Smooth muscle cell (in vitro differentiated cells): Measurements from ENCODE around the gene SYCN. TPM values are rescaled to one million over a fixed set of nuclear protein-coding genes. Genes with fewer than 3 reads are reported as not detected.

Experiments
- DNase-seq: peaks from one replicate; lab custom pipeline; 2025; ENCODE audit not compliant: unreplicated experiment; lab: John Stamatoyannopoulos, UW
- H2AFZ ChIP-seq: fragments of 200-600 bp; sonication (generic); 2 replicates; pipeline ENCODE4 v1.6.0; 2016; ENCODE audit warnings: antibody characterized with exemption, low read depth, mild to moderate bottlenecking
- H3F3A ChIP-seq: fragments of 200-600 bp; sonication (generic); 2 replicates; pipeline ENCODE4 v1.6.0; 2017; ENCODE audit warnings: antibody characterized with exemption, low read depth
- H3K27ac ChIP-seq: fragments of 200-600 bp; sonication (generic); 2 replicates; pipeline ENCODE4 v1.5.1; 2016; ENCODE audit warnings: low read depth, mild to moderate bottlenecking
- H3K27me3 ChIP-seq: fragments of 200-600 bp; sonication (generic); 2 replicates; pipeline ENCODE4 v1.6.1; 2016; ENCODE audit warnings: low read depth, mild to moderate bottlenecking
- H3K36me3 ChIP-seq: fragments of 200-600 bp; sonication (generic); 2 replicates; pipeline ENCODE4 v1.5.1; 2016; ENCODE audit warnings: low read depth
- H3K4me1 ChIP-seq: fragments of 200-600 bp; sonication (generic); 2 replicates; pipeline ENCODE4 v1.5.1; 2016; ENCODE audit warnings: low read depth
- H3K4me2 ChIP-seq: fragments of 200-600 bp; sonication (generic); 2 replicates; pipeline ENCODE4 v1.6.0; 2016; ENCODE audit warnings: mild to moderate bottlenecking
- H3K4me3 ChIP-seq: fragments of 200-600 bp; sonication (generic); 2 replicates; pipeline ENCODE4 v1.5.1; 2016; ENCODE audit warnings: mild to moderate bottlenecking
- H3K79me2 ChIP-seq: fragments of 200-600 bp; sonication (generic); 2 replicates; pipeline ENCODE4 v1.6.0; 2016; ENCODE audit warnings: low read depth, mild to moderate bottlenecking
- H3K9ac ChIP-seq: fragments of 200-600 bp; sonication (generic); 2 replicates; pipeline ENCODE4 v1.6.0; 2016; ENCODE audit warnings: low read depth
- H3K9me3 ChIP-seq: fragments of 200-600 bp; sonication (generic); replicated peaks from 2 replicates; pipeline ENCODE4 v1.5.1; 2016; ENCODE audit warnings: low read depth
- H4K20me1 ChIP-seq: fragments of 200-600 bp; sonication (generic); 2 replicates; pipeline ENCODE4 v1.6.0; 2016; ENCODE audit warnings: low read depth
- WGBS: methylation state at CpG from one replicate; pipeline ENCODE4 v1.1.7; 2016; ENCODE audit warnings: low lambda C conversion rate; 5-methylcytosine and 5-hydroxymethylcytosine counted together
- polyA plus RNA-seq: library from polyadenylated mRNA; unstranded; fragments of >200 nt; fragmentation: Nextera tagmentation; extraction: Ambion mirVana; gene quantifications from 2 replicates; pipeline ENCODE4 v1.2.1, GENCODE V29; 2016
- total RNA-seq: library from RNA; depleted of rRNA; stranded (reverse); fragments of >200 nt; gene quantifications from 2 replicates; pipeline ENCODE4 v1.2.3, GENCODE V29; 2014
- TF ChIP-seq, protein P1 (sequence below): fragments of 200-600 bp; sonication (generic); IDR thresholded peaks from 2 replicates; pipeline ENCODE4 v1.5.1; 2017; ENCODE audit warnings: borderline replicate concordance, mild to moderate bottlenecking, antibody characterized with exemption; ENCODE audit not compliant: insufficient read depth, poor library complexity, severe bottlenecking

Gene SYCN
- total and polyA plus RNA-seq, 2 experiments from 2014 or later, result not detected

DNA sequence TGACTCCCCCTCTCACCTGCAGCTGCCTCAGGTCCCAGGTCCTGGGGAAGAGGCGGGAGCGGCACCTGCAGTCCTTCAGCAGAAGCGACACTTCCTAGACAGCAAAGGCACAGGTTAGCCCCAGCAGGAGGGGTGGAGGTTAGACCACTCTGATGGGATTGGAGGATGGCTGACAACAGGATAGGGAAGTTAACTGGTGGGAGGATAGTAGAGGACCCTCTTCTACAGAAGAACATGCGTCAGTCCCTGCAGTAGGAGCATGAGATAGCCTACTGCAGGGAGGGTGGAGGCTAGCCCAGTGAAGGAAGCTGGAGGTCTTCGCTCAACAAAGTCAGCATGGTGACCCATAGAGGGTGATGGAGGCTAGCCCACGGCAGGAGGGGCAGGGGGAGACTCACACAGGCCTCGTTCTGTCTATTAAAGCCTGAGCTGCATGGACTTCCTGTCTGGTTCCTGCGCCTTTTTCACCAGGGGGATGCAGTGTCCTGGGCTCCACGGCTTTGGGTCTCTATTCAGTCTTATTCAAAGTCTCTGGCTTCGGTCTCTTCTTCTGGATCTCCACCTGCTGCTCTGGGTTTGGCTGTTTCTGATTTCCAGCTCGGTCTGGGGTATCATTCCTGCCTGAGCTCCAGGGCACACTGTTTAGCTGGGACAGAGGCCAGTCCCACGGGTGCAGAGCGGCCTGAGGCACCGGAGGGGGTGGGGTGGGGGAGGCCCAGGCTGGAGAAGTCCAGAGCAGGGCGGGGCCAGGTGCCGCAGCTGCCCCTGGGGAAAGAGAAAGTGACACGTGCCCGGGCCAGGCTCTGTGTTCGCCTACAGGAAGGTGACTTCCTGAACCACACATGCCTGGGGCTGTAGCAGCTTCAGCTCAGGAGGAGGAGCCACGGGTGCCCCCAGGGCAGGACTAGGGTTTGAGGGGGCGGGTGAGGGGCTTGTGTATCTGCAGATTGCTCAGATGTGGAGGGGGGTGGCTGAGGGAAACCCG lies 33.4 kb upstream of the SYCN start:
- 60% methylated on average over 18 of the region's 22 CpGs for WGBS

GRCh38 chr19:39236527-39236926 lies 32.5 kb upstream of the SYCN start:
- WGBS, result 84% methylated on average over 12 of the region's 12 CpGs
- peaks cover 34% of the 10 kb centered on the region for H3K27me3 ChIP-seq
- no peak overlapping the region for H3K9ac ChIP-seq
- H3K4me3 ChIP-seq, result no peak overlapping the region
- no peaks in the 10 kb centered on the region for H3K36me3 ChIP-seq
- no peak for DNase-seq
- no peak overlapping the region for H3K4me2 ChIP-seq
- no peaks in the 10 kb centered on the region for H3K79me2 ChIP-seq
- H3K4me1 ChIP-seq, result no peaks in the 10 kb centered on the region
- no peaks in the 10 kb centered on the region for H3F3A ChIP-seq
- no peak overlapping the region for H3K27ac ChIP-seq
- no peaks in the 10 kb centered on the region for H4K20me1 ChIP-seq
- H2AFZ ChIP-seq, result no peak overlapping the region
- TF ChIP-seq, protein P1, sequence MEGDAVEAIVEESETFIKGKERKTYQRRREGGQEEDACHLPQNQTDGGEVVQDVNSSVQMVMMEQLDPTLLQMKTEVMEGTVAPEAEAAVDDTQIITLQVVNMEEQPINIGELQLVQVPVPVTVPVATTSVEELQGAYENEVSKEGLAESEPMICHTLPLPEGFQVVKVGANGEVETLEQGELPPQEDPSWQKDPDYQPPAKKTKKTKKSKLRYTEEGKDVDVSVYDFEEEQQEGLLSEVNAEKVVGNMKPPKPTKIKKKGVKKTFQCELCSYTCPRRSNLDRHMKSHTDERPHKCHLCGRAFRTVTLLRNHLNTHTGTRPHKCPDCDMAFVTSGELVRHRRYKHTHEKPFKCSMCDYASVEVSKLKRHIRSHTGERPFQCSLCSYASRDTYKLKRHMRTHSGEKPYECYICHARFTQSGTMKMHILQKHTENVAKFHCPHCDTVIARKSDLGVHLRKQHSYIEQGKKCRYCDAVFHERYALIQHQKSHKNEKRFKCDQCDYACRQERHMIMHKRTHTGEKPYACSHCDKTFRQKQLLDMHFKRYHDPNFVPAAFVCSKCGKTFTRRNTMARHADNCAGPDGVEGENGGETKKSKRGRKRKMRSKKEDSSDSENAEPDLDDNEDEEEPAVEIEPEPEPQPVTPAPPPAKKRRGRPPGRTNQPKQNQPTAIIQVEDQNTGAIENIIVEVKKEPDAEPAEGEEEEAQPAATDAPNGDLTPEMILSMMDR, result no peak
- no peaks in the 10 kb centered on the region for H3K9me3 ChIP-seq

More for the DNA sequence above, 33.4 kb upstream of the SYCN start:
- H2AFZ ChIP-seq, result no peak overlapping the region
- H3K4me1 ChIP-seq, result no peaks in the 10 kb centered on the region
- TF ChIP-seq, protein P1, result no peak
- no peaks in the 10 kb centered on the region for H3F3A ChIP-seq
- H4K20me1 ChIP-seq, result no peaks in the 10 kb centered on the region
- H3K9ac ChIP-seq, result no peak overlapping the region
- no peak overlapping the region for H3K27ac ChIP-seq
- no peak overlapping the region for H3K4me2 ChIP-seq
- no peaks in the 10 kb centered on the region for H3K36me3 ChIP-seq
- H3K79me2 ChIP-seq, result no peaks in the 10 kb centered on the region
- peaks cover 28% of the 10 kb centered on the region for H3K27me3 ChIP-seq
- no peak for DNase-seq
- H3K4me3 ChIP-seq, result no peak overlapping the region
- no peaks in the 10 kb centered on the region for H3K9me3 ChIP-seq

- H3K4me3 ChIP-seq, result no peak overlapping the region
- 81% methylated on average over 5 of the region's 5 CpGs for WGBS
- no peak overlapping the region for H3K27ac ChIP-seq
- H3K9ac ChIP-seq, result no peak overlapping the region
- H2AFZ ChIP-seq, result no peak overlapping the region
- H3K79me2 ChIP-seq, result no peaks in the 10 kb centered on the region
- no peak for DNase-seq
- no peaks in the 10 kb centered on the region for H3K4me1 ChIP-seq
- TF ChIP-seq, protein P1, result no peak
- H3K4me2 ChIP-seq, result no peak overlapping the region
- peaks cover 25% of the 10 kb centered on the region for H3K27me3 ChIP-seq
- no peaks in the 10 kb centered on the region for H4K20me1 ChIP-seq
- no peaks in the 10 kb centered on the region for H3K9me3 ChIP-seq
- no peaks in the 10 kb centered on the region for H3K36me3 ChIP-seq
- no peaks in the 10 kb centered on the region for H3F3A ChIP-seq
These were observed 28.6 kb upstream of the SYCN start for GRCh38 chr19:39232708-39233107.
